BJ (cell line): Measurements from ENCODE around the gene GPA33. TPM values are rescaled to one million over a fixed set of nuclear protein-coding genes. Genes with fewer than 3 reads are reported as not detected.

Experiments
- CTCF ChIA-PET: fragments of 350-600 bp; formaldehyde crosslinking; extraction: SDS; loops from one replicate; lab custom pipeline; 2021; ENCODE audit warnings: antibody characterized with exemption, inconsistent platforms; lab: Yijun Ruan, JAX
- POLR2A ChIA-PET: fragments of 300-600 bp; sonication (Branson Sonifier 250); formaldehyde crosslinking; extraction: SDS; loops from one replicate; lab custom pipeline; 2021; ENCODE audit warnings: antibody characterized with exemption; lab: Charles Lee
- DNase-seq: peaks from one replicate; pipeline ENCODE4 v3.0.0-alpha.2; 2011; ENCODE audit warnings: low read depth
- H3K27me3 ChIP-seq: 2 replicates; pipeline ENCODE4 v1.6.0; 2011; ENCODE audit warnings: low read length; ENCODE audit not compliant: control insufficient read depth, insufficient read depth
- H3K36me3 ChIP-seq: 2 replicates; pipeline ENCODE4 v1.5.1; 2011; ENCODE audit warnings: low read length; ENCODE audit not compliant: control insufficient read depth, insufficient read depth
- H3K4me3 ChIP-seq: 2 replicates; pipeline ENCODE4 v1.5.1; 2011; ENCODE audit warnings: low read depth, mild to moderate bottlenecking, control low read depth, low read length
- CTCF ChIP-seq: IDR thresholded peaks from 2 replicates; pipeline ENCODE4 v1.5.1; 2011; ENCODE audit warnings: low read depth, mild to moderate bottlenecking, control low read depth, inconsistent platforms, low read length, moderate library complexity; ENCODE audit not compliant: insufficient read depth
- polyA plus RNA-seq: library from polyadenylated mRNA; depleted of rRNA; stranded (reverse); fragments of >200 nt; gene quantifications from 2 replicates; pipeline ENCODE4 v1.2.3, GENCODE V29; 2011

Gene GPA33
- polyA plus RNA-seq, 1 experiment: not detected

DNA sequence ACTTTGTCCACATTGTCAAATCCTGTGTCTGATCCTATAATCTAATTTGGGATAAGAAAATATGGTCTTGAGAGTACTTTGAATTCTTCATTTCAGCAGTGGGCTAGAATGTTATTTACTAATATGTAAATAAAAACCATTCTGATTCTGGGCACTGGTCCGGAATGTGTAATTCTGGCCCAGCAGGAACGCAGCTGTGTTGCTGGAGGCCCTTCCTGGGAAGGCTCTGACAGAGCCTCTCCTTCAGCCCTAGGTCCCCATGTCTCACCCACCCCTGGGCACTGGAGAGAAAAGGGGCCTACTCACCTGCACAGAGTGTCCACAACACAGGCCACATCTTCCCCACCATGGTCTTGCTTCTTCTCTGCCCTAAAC lies 251 bp downstream of the GPA33 start:
- DNase-seq: no peak
- no peak for TF ChIP-seq CTCF
- ChIA-PET CTCF (no interaction called here), POLR2A (no interaction called here)
- Histone ChIP-seq H3K4me3 (no peak overlapping the region), H3K36me3 (no peaks in the 10 kb centered on the region), H3K27me3 (no peaks in the 10 kb centered on the region; the same call in 1 of the 2 replicates)

DNA sequence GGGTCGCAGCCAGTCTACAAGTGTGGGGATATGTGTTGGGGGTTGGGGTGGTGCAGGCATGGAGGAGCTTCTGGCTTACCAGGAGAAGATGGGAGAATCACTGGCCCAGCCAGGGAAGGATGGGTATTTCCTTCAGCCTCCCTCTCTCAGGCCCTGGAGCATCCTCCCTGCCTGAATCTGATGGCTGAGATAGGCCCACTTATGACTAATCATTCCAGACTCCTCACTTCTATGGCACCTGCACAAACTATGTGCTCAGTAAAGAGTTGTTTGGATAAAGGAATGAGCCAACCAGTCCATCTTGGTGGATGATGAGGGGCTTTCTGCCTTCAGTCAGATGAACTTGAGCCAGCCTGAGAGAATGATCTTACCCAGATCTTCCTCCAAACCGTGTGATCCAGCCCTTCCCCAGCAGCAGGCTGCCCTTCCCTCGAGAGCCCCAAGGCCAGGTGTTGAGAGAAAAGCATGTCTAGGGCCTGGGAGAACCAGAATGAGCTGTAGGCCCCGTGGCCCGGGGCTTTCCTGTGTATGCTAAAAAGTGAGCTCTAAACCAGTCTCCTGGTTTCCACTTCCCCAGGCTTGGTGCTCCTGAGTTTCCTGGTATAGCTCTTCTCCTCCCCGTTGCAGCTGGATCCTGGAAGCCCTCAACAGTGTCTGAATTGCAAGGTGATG lies 1.3 kb downstream of the GPA33 start:
- TF ChIP-seq CTCF: no peak
- POLR2A ChIA-PET: no interaction called here
- Histone ChIP-seq H3K4me3 (no peak overlapping the region), H3K27me3 (no peaks in the 10 kb centered on the region; the same call in 1 of the 2 replicates), H3K36me3 (no peaks in the 10 kb centered on the region)
- CTCF ChIA-PET: no interaction called here
- no peak for DNase-seq

- TF ChIP-seq CTCF: no peak
- no peak overlapping the region for H3K4me3 ChIP-seq
- no peaks in the 10 kb centered on the region for H3K36me3 ChIP-seq
- ChIA-PET POLR2A (interaction anchor here (0.6 kb wide), 1 partner anchor 284 kb away, joined by 3 read pairs; no protein-coding TSS in a partner anchor), CTCF (interaction anchor here (0.6 to 2.0 kb wide), 2 partner anchors 18 to 447 kb away, joined by 3 to 4 read pairs; no protein-coding TSS in a partner anchor)
- DNase-seq: no peak
- no peaks in the 10 kb centered on the region; the same call in 1 of the 2 replicates for H3K27me3 ChIP-seq
Measured at GRCh38 chr1:167086768-167087167, 3.4 kb downstream of the GPA33 start.

GRCh38 chr1:167086033-167086432 lies 4.1 kb downstream of the GPA33 start:
- Histone ChIP-seq H3K36me3 (no peaks in the 10 kb centered on the region), H3K27me3 (no peaks in the 10 kb centered on the region; the same call in 1 of the 2 replicates), H3K4me3 (no peak overlapping the region)
- ChIA-PET POLR2A (no interaction called here), CTCF (interaction anchor here (2.0 kb wide), 1 partner anchor 448 kb away, joined by 4 read pairs; no protein-coding TSS in a partner anchor)
- TF ChIP-seq CTCF: no peak
- no peak for DNase-seq

DNA sequence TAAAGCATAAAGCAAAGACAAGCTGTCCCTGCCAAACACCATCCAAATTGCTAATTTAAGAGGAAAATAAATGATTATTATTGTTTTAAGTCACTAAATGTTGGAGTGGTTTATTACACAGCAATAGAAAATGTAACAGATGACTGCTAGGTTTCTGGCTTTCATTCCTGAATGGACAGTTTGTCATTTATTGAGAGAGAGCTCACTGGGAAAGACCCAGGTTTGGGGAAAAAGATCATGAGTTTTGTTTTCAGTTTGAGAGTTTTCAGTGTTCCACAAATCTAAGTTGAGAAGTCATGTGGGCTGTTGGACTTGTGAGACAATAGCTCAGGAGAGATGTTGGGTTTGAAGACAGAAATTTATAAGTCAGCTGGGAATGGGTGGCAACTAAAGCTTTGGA lies 5.4 kb downstream of the GPA33 start:
- no peak for DNase-seq
- H3K36me3 ChIP-seq: no peaks in the 10 kb centered on the region
- no peak overlapping the region for H3K4me3 ChIP-seq
- CTCF ChIA-PET: interaction anchor here (0.8 to 2.0 kb wide), 4 partner anchors 18 to 456 kb away, joined by 3 to 6 read pairs (median 4); no protein-coding TSS in a partner anchor
- TF ChIP-seq CTCF: no peak
- POLR2A ChIA-PET: no interaction called here
- no peaks in the 10 kb centered on the region; the same call in 1 of the 2 replicates for H3K27me3 ChIP-seq
